ENCODE data around the gene GSG1L. TPM values are rescaled to one million over a fixed set of nuclear protein-coding genes. Genes with fewer than 3 reads are reported as not detected.

Gene GSG1L
- total RNA-seq, 1 donor from 2014 or later = not detected

- DNase-seq (ENCODE audit: low read depth) = no peak
- no peak for TF ChIP-seq CTCF (conservative IDR thresholded peaks at IDR 0.05; ENCODE audit: low read depth, low read length)
- no peak overlapping the region for H3K4me3 ChIP-seq (ENCODE audit: low read depth, low read length)
These were observed 295.4 kb downstream of the GSG1L start for GRCh38 chr16:27767971-27768591.

- DNase-seq (ENCODE audit: low read depth) = no peak
- H3K4me3 ChIP-seq (ENCODE audit: low read depth, low read length) = no peak overlapping the region
- TF ChIP-seq CTCF (conservative IDR thresholded peaks at IDR 0.05; ENCODE audit: low read depth, low read length) = no peak
These were observed 296.4 kb downstream of the GSG1L start for GRCh38 chr16:27767081-27767480.

- DNase-seq (ENCODE audit: low read depth) = no peak
These were observed 297.1 kb downstream of the GSG1L start for GRCh38 chr16:27766236-27766925.

DNA sequence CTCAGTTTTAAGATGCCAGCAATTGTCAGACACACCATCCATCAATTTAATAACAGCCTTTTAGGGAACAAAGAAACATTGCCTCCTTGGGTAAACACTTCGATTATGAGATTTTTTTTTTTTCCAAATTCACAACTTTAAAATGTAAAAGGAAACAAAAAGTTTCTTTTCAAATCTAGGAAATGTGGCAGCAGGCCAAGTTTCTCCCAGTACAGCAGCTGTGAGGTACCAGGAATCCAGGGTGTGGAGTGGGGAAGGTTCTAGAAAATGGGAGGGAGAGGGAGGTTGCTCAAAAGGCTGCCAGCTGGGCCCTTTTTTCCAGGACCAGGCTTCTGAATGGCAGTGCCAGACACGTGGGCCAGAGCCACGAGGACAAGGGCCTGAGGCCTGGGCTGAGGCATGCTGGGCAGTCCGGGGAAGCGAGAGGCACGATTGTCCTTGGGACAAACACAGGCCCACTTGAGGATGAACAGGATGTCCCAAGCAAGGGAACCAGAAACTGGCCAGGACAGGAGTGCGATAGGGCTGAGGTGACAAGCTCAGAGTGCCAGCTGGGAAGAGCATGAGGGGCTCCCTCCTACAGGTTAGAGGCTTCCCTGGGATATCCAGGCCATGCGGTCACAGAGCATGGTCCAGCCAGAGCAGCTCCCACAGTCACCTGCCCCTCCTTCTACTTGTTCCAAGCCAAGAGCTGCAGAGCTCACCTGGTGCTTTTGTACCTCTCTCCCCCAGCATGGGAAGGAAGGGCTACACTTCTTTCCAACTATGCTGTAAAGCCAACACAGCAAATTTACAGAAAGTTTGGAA lies 298.4 kb downstream of the GSG1L start:
- DNase-seq (ENCODE audit: low read depth) = no peak
- TF ChIP-seq CTCF (conservative IDR thresholded peaks at IDR 0.05; ENCODE audit: low read depth, low read length) = no peak
- no peak overlapping the region for H3K4me3 ChIP-seq (ENCODE audit: low read depth, low read length)

More at GRCh38 chr16:27766236-27766925, 297.1 kb downstream of the GSG1L start:
- H3K4me3 ChIP-seq (ENCODE audit: low read depth, low read length) = no peak overlapping the region
- TF ChIP-seq CTCF (conservative IDR thresholded peaks at IDR 0.05; ENCODE audit: low read depth, low read length) = no peak

GRCh38 chr16:27764427-27764826 lies 299.1 kb downstream of the GSG1L start:
- no peak overlapping the region for H3K4me3 ChIP-seq (ENCODE audit: low read depth, low read length)
- no peak for TF ChIP-seq CTCF (conservative IDR thresholded peaks at IDR 0.05; ENCODE audit: low read depth, low read length)

DNA sequence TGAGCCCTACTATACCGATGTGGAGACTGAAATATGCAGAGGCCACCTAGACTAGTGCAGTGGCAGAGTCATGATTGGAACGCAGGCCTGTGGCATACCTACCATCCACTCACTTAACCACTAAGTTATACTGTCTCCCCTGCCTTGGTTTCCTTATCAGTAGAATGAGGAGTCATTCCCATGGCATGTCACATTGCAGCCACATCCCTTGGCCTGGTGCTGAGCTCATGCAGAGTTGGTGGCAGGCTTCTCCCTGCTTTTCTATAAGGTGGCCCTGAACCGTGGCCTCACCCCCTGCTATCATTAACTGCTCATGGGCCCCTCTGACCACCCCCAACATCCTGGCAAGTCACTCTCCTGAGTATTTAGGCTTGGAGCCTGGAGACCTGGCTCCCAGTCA lies 301.1 kb downstream of the GSG1L start:
- H3K4me3 ChIP-seq (ENCODE audit: low read depth, low read length) = no peak overlapping the region
- no peak for DNase-seq (ENCODE audit: low read depth)
- TF ChIP-seq CTCF (conservative IDR thresholded peaks at IDR 0.05; ENCODE audit: low read depth, low read length) = no peak

More at GRCh38 chr16:27764427-27764826, 299.1 kb downstream of the GSG1L start:
- DNase-seq (ENCODE audit: low read depth) = no peak

Data from epithelial cell of proximal tubule (primary cell).